Activated CD8-positive, alpha-beta T cell treated with anti-CD3 and anti-CD28 coated beads, Interleukin-2, amount 10 ng/mL, durations not matched to agents 7 days and 5 days (primary cell): ENCODE data around the gene ZNF684. TPM values are rescaled to one million over a fixed set of nuclear protein-coding genes. Genes with fewer than 3 reads are reported as not detected.

Source experiments
- ATAC-seq: fragments of 150-1000 bp; cut with Tn5 transposase; one replicate; pipeline ENCODE4 v1.10.0; 2021; ENCODE audit warnings: moderate library complexity
- CTCF ChIA-PET: fragments of 350-600 bp; sonication (Branson Sonifier 250); formaldehyde crosslinking; loops from one replicate; lab custom pipeline; 2021; ENCODE audit warnings: antibody characterized with exemption; lab: Charles Lee
- POLR2A ChIA-PET: fragments of 350-600 bp; sonication (Branson Sonifier 250); formaldehyde crosslinking; loops from one replicate; lab custom pipeline; 2021; ENCODE audit warnings: antibody characterized with exemption; lab: Charles Lee
- DNase-seq: peaks from one replicate; pipeline ENCODE4 v3.0.0-alpha.2; 2020
- H3K27ac Mint-ChIP-seq: one replicate; pipeline ENCODE4 v1.8.0; 2021; ENCODE audit warnings: mild to moderate bottlenecking, mixed read lengths
- H3K27me3 Mint-ChIP-seq: one replicate; pipeline ENCODE4 v1.8.0; 2021; ENCODE audit warnings: low read depth, mixed read lengths
- H3K36me3 Mint-ChIP-seq: one replicate; pipeline ENCODE4 v1.8.0; 2021; ENCODE audit warnings: low read depth, mixed read lengths
- H3K4me1 Mint-ChIP-seq: one replicate; pipeline ENCODE4 v1.8.0; 2021; ENCODE audit warnings: low read depth, mixed read lengths
- H3K4me3 Mint-ChIP-seq: one replicate; pipeline ENCODE4 v1.8.0; 2021; ENCODE audit warnings: mild to moderate bottlenecking, mixed read lengths
- H3K9me3 Mint-ChIP-seq: one replicate; pipeline ENCODE4 v1.8.0; 2022; ENCODE audit warnings: mixed read lengths; ENCODE audit not compliant: insufficient read depth
- total RNA-seq, 2 experiments: library from RNA; stranded (reverse); gene quantifications; one replicate each; pipeline ENCODE4 v1.2.3, GENCODE V29; 2021

ZNF684 gene
- total RNA-seq, 2 experiments from 2014 or later, result 6.1 to 7.9 TPM

DNA sequence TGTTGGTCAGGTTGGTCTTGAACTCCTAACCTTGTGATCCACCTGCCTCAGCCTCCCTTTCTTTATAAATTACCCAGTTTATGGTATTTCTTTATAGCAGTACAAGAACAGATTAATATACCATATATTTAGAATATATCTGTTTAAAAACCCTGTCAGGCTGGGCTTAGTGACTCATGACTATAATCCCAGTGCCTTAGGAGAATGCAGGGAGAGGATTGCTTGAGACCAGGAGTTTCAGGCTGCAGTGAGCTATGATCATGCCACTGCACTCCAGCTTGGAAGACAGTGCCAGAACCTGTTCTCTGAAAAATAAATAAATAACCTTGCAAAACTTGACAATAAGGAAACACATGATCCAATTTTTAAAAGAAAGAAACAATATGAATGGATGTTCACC, 43.9 kb downstream of the ZNF684 start:
- Mint-ChIP-seq H3K4me1 (no peaks in the 10 kb centered on the region), H3K9me3 (peaks cover 5% of the 10 kb centered on the region), H3K27ac (no peak overlapping the region), H3K36me3 (peaks cover 1% of the 10 kb centered on the region), H3K4me3 (no peak overlapping the region), H3K27me3 (peaks cover 10% of the 10 kb centered on the region)
- CTCF ChIA-PET, result no interaction called here
- POLR2A ChIA-PET, result no interaction called here
- ATAC-seq (no peak), DNase-seq (no peak)

DNA sequence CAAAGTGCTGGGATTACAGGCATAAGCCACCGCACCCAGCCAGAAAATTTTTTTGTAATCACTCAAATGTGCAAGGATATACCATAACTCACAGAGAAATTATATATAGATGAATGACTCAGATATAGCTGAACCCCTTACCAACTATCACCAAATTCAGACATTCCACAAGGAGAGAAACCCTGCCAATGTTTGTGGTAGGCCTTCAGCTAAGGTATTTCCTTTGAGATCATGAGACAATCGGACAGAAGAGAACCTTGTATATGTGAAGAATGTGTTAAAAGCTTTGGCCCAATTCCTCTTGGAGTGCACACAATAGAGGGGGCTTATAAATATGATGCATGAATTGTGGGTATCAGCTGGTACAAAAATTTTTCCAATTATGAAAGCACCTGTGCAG, 50.7 kb downstream of the ZNF684 start:
- no peak for ATAC-seq
- H3K27ac Mint-ChIP-seq, result no peak overlapping the region
- H3K4me1 Mint-ChIP-seq, result peaks cover 9% of the 10 kb centered on the region
- ChIA-PET CTCF (interaction anchor here (1.2 to 1.9 kb wide), 3 partner anchors 11 to 192 kb away, joined by 3 to 5 read pairs (median 4); no protein-coding TSS in a partner anchor), POLR2A (no interaction called here)
- peaks cover 10% of the 10 kb centered on the region for H3K27me3 Mint-ChIP-seq
- H3K4me3 Mint-ChIP-seq, result no peak overlapping the region
- H3K9me3 Mint-ChIP-seq, result no peaks in the 10 kb centered on the region
- DNase-seq, result no peak
- no peaks in the 10 kb centered on the region for H3K36me3 Mint-ChIP-seq

DNA sequence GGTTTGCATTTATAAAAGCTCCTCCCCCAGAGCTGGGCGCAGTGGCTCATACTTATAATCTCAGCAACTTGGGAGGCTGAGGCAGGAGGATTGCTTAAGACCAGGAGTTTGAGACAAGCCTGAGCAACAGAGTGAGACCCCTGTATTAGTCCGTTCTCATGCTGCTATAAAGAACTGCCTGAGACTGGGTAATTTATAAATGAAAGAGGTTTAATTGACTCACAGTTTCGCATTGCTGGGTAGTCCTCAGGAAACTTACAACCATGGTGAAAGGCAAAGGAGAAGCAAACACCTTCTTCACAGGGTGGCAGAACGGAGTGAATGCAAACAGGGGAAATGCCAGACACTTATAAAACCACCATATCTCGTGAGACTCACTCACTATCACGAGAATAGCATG, 52.5 kb downstream of the ZNF684 start:
- Mint-ChIP-seq H3K4me3 (no peak overlapping the region), H3K27me3 (peaks cover 10% of the 10 kb centered on the region), H3K27ac (no peak overlapping the region), H3K9me3 (no peaks in the 10 kb centered on the region), H3K36me3 (no peaks in the 10 kb centered on the region), H3K4me1 (peaks cover 9% of the 10 kb centered on the region)
- DNase-seq (no peak), ATAC-seq (no peak)
- CTCF ChIA-PET, result interaction anchor here (1.1 kb wide), 1 partner anchor 53 kb away, joined by 3 read pairs; the partner anchor contains the start of gene ZNF684
- POLR2A ChIA-PET, result no interaction called here

DNA sequence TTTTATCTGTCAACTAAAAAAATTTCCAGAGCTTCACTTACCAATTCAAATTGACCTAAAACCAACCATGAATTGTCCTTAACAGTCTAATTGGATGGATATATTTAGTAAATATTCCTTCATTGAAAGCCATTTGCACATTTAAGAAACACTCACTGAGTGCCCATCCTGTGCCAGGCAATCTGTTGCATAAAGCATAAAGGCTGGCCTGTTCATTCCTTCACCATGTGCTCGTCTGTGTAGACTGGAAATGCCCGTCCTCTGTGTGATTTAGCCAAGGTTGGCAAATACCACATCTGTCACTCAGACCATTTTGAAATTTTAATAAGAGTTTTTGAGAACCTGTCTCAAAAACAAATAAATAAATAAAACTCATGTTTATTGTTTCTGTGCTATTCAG, 57.1 kb downstream of the ZNF684 start:
- Mint-ChIP-seq H3K36me3 (no peaks in the 10 kb centered on the region), H3K27ac (no peak overlapping the region), H3K9me3 (no peaks in the 10 kb centered on the region), H3K4me1 (peaks cover 14% of the 10 kb centered on the region), H3K4me3 (no peak overlapping the region), H3K27me3 (peaks cover 10% of the 10 kb centered on the region)
- DNase-seq (no peak), ATAC-seq (no peak)
- ChIA-PET POLR2A (no interaction called here), CTCF (interaction anchor here (1.3 to 1.6 kb wide), 3 partner anchors 14 to 81 kb away, joined by 4 to 5 read pairs (median 4); no protein-coding TSS in a partner anchor)

DNA sequence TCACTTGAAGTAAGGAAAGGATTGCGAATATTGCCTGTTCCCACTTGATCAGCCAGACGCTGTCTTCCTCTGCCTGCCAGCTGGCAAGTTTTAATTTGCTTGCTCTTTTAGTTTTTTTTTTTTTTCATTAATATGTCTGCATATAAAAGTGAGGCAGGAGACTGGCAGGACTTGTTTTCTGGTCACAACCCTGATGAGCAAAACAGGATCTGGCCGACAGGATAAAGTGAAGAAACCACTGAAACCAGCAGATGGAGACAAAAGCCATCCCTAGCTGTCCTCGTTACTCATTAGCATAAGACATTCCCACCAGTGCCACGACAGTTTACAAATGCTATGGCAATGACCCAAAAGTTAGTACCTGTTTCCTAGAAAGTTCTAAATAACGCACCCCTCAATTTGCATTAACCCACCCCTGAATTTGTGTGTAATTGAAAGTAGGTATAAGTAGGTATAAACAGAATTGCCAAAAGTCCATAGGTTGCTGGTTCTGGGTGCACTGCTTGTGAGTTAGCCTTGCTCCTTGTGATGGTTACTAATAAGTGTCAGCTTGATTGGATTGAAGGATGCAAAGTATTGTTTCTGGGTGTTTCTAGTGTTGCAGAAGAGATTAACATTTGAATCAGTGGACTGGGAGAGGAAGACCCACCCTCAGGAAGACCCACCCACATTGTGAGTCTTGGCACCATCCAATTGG, 60.8 kb downstream of the ZNF684 start:
- no peak for ATAC-seq
- CTCF ChIA-PET, result interaction anchor here (1.4 kb wide), 1 partner anchor 11 kb away, joined by 3 read pairs; no protein-coding TSS in a partner anchor
- H3K27ac Mint-ChIP-seq, result no peak overlapping the region

DNA sequence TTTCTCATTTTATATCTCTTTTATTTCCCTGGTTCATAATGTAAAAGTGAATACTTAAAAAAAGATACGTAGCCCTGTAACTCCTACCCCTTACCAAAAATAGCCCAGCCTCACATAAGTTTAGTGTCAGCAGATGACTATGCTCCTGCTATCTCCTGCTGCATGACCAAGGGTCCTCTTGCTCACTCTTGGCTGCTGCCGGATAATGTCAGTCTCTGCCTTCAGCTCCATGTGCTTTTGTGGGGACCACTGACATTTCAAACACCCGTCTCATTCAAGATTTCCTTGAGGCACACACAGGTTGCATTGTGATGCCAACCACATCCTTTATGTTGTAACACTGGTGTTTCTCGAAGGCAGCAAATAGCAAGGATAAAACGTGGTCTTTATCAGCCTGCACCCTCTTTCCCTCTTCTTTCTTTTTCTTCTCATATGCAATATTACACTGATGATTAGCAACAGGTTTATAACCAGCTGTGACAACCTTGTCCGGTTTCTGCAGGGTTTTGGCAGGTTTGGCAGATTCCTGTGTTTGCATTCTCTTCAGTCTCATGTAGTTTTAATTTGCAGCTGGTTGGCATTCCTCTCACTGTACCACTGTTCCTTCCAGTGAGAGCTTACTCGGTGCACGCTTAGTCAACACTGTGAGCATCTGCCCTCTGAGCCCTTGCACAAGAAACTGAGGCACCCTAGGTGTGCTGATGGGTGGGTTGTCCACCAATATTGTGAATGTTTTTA, 62.2 kb downstream of the ZNF684 start:
- ATAC-seq, result no peak
- Mint-ChIP-seq H3K27ac (no peak overlapping the region), H3K4me3 (no peak overlapping the region), H3K9me3 (no peaks in the 10 kb centered on the region), H3K27me3 (peaks cover 5% of the 10 kb centered on the region), H3K36me3 (no peaks in the 10 kb centered on the region), H3K4me1 (peaks cover 21% of the 10 kb centered on the region)
- DNase-seq, result no peak
- POLR2A ChIA-PET, result interaction anchor here (1.1 kb wide), 1 partner anchor 135 kb away, joined by 4 read pairs; no protein-coding TSS in a partner anchor
- CTCF ChIA-PET, result interaction anchor here (1.0 to 1.4 kb wide), 5 partner anchors 12 to 359 kb away, joined by 3 to 5 read pairs (median 3); no protein-coding TSS in a partner anchor

More for the DNA sequence above, 60.8 kb downstream of the ZNF684 start:
- Mint-ChIP-seq H3K36me3 (no peaks in the 10 kb centered on the region), H3K27me3 (peaks cover 6% of the 10 kb centered on the region), H3K4me3 (no peak overlapping the region), H3K4me1 (peaks cover 21% of the 10 kb centered on the region), H3K9me3 (no peaks in the 10 kb centered on the region)
- peak; percentile 33 for DNase-seq
- POLR2A ChIA-PET, result interaction anchor here (0.9 kb wide), 1 partner anchor 387 kb away, joined by 3 read pairs; the partner anchor contains the start of gene CTPS1

DNA sequence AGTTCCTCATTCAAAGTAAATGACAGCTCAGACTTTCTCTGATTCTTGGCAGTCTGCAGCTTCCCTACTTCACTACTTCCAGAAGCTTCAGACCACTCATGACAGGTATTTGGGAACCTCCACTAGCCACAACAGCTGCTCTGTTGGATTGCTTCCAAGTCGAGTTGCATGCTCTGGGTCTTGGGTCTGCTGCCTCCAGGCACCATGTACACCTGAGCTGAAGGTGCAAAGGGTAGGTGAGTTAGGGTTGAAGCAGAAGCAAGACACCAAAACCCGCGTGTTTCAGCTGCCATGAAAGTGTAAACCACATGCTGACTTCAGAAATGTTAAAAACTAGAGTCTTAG, 62.7 kb downstream of the ZNF684 start:
- ChIA-PET POLR2A (interaction anchor here (1.1 kb wide), 1 partner anchor 135 kb away, joined by 4 read pairs; no protein-coding TSS in a partner anchor), CTCF (interaction anchor here (1.0 to 1.3 kb wide), 4 partner anchors 75 to 358 kb away, joined by 3 to 5 read pairs (median 3); no protein-coding TSS in a partner anchor)
- Mint-ChIP-seq H3K4me1 (peaks cover 21% of the 10 kb centered on the region), H3K27ac (no peak overlapping the region), H3K36me3 (no peaks in the 10 kb centered on the region), H3K27me3 (peaks cover 8% of the 10 kb centered on the region), H3K4me3 (no peak overlapping the region), H3K9me3 (no peaks in the 10 kb centered on the region)
- DNase-seq (no peak), ATAC-seq (no peak)

DNA sequence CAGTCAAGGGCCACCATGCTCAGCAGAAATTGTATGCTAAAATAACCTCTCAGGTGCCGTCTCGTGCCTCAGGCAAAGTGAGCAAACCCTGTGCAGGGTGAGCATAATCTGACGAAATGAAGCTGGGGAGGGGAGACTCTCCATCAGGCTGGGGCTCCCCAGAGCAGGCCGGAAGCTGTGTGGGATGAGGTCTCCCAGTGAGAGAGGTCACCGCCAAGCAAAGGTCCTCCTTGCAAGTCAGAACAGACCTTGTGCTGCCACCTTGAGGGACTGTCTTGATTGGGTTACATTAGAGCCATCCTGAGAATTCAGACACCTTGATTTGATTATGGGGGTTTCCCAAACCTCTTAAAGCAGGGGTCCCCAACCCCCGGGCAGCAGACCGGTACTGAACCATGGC, 64.2 kb downstream of the ZNF684 start:
- ATAC-seq, result no peak
- no peak for DNase-seq
- Mint-ChIP-seq H3K9me3 (no peaks in the 10 kb centered on the region), H3K36me3 (no peaks in the 10 kb centered on the region), H3K4me3 (no peak overlapping the region), H3K27me3 (peaks cover 8% of the 10 kb centered on the region), H3K4me1 (peaks cover 20% of the 10 kb centered on the region), H3K27ac (no peak overlapping the region)
- ChIA-PET POLR2A (no interaction called here), CTCF (interaction anchor here (1.3 kb wide), 1 partner anchor 357 kb away, joined by 3 read pairs; no protein-coding TSS in a partner anchor)

Other genes with a start within 250 kb of the ZNF684 start
- gene COL9A2, start 214.4 kb upstream of the ZNF684 start, total RNA-seq, result 1 to 10 TPM; 2.4 to 2.5 TPM
- gene SMAP2, start 157.9 kb upstream of the ZNF684 start, total RNA-seq, result 100 to 1,000 TPM; 106 to 107 TPM
- 1 to 10 TPM; 3.6 to 3.8 TPM for gene ZFP69B, start 81.2 kb upstream of the ZNF684 start, total RNA-seq
- 1 to 10 TPM; 2.2 to 2.7 TPM for gene ZFP69, start 54.3 kb upstream of the ZNF684 start, total RNA-seq
- gene EXO5, start 22.9 kb upstream of the ZNF684 start, total RNA-seq, result 10 to 100 TPM; 21.0 to 24.2 TPM
- 1 to 10 TPM; 4.7 to 6.2 TPM for gene RIMS3, start 134.0 kb downstream of the ZNF684 start, total RNA-seq
- gene NFYC, start 160.1 kb downstream of the ZNF684 start, total RNA-seq, result 10 to 100 TPM; 71.5 to 74.4 TPM